A172 (cell line): ENCODE data around the gene PLCB1. TPM values are rescaled to one million over a fixed set of nuclear protein-coding genes. Genes with fewer than 3 reads are reported as not detected.

Experiments
- DNase-seq: peaks from one replicate; pipeline ENCODE4 v3.0.0-alpha.2; 2015; ENCODE audit warnings: low spot score
- total RNA-seq: library from RNA; depleted of rRNA; stranded (reverse); fragments of >200 nt; shearing (Covaris generic); gene quantifications from 2 replicates; pipeline ENCODE4 v1.2.3, GENCODE V29; 2014

The PLCB1 gene
- total RNA-seq, 1 experiment from 2014 or later, result 0.43 TPM

- DNase-seq, result no peak
These were observed 373.6 kb downstream of the PLCB1 start for GRCh38 chr20:8505476-8506200.

- DNase-seq, result no peak
These were observed 375.2 kb downstream of the PLCB1 start for GRCh38 chr20:8507231-8507630.

GRCh38 chr20:8509809-8510208 lies 377.7 kb downstream of the PLCB1 start:
- DNase-seq, result no peak

GRCh38 chr20:8510808-8511207 lies 378.7 kb downstream of the PLCB1 start:
- no peak for DNase-seq

GRCh38 chr20:8512003-8512402 lies 379.9 kb downstream of the PLCB1 start:
- DNase-seq, result no peak

GRCh38 chr20:8515810-8516435 lies 383.9 kb downstream of the PLCB1 start:
- DNase-seq, result no peak

- no peak for DNase-seq
These were observed 386.8 kb downstream of the PLCB1 start for GRCh38 chr20:8518878-8519277.

GRCh38 chr20:8519887-8520286 lies 387.8 kb downstream of the PLCB1 start:
- DNase-seq, result no peak

- DNase-seq, result no peak
These were observed 390.1 kb downstream of the PLCB1 start for GRCh38 chr20:8522168-8522567.

GRCh38 chr20:8523684-8524083 lies 391.6 kb downstream of the PLCB1 start:
- no peak for DNase-seq

GRCh38 chr20:8524101-8525016 lies 392.3 kb downstream of the PLCB1 start:
- no peak for DNase-seq

- no peak for DNase-seq
These were observed 392.9 kb downstream of the PLCB1 start for GRCh38 chr20:8525017-8525343.

- DNase-seq, result no peak
These were observed 394.5 kb downstream of the PLCB1 start for GRCh38 chr20:8526610-8527009.

- DNase-seq, result no peak
These were observed 396.1 kb downstream of the PLCB1 start for GRCh38 chr20:8527998-8528723.

- DNase-seq, result no peak
These were observed 398.0 kb downstream of the PLCB1 start for GRCh38 chr20:8530022-8530421.

GRCh38 chr20:8532169-8532568 lies 400.1 kb downstream of the PLCB1 start:
- DNase-seq, result no peak

GRCh38 chr20:8534368-8535160 lies 402.5 kb downstream of the PLCB1 start:
- DNase-seq, result no peak

GRCh38 chr20:8535403-8536261 lies 403.6 kb downstream of the PLCB1 start:
- DNase-seq, result no peak

GRCh38 chr20:8536262-8536618 lies 404.2 kb downstream of the PLCB1 start:
- DNase-seq, result no peak

- DNase-seq, result no peak
These were observed 408.4 kb downstream of the PLCB1 start for GRCh38 chr20:8540466-8540865.
